H1 (cell line): ENCODE results near the gene SLC35A2. TPM values are rescaled to one million over a fixed set of nuclear protein-coding genes. Genes with fewer than 3 reads are reported as not detected.

Experiments
- BACH1 ChIP-seq: IDR thresholded peaks from 2 replicates; pipeline ENCODE4 v1.6.1; 2012; ENCODE audit warnings: low read length, improper control_type of control experiment
- CHD7 ChIP-seq: fragments of 300-600 bp; sonication (generic); IDR thresholded peaks from 2 replicates; pipeline ENCODE4 v1.7.1; 2012; ENCODE audit warnings: low read length, moderate library complexity, mild to moderate bottlenecking, inconsistent platforms; ENCODE audit not compliant: insufficient replicate concordance
- FOSL1 ChIP-seq: IDR thresholded peaks from 2 replicates; pipeline ENCODE4 v1.6.1; 2011; ENCODE audit warnings: mild to moderate bottlenecking, low read depth, low read length, moderate library complexity; ENCODE audit not compliant: insufficient read depth
- SIN3A ChIP-seq, 2 experiments: IDR thresholded peaks in 1 of 2; conservative IDR thresholded peaks in 1 of 2; 2 replicates each; pipeline ENCODE4 v1.6.1; 2011 to 2012; ENCODE audit warnings: low read length in 2 of 2, improper control_type of control experiment in 1 of 2, low read depth in 1 of 2, mild to moderate bottlenecking in 1 of 2
- polyA plus RNA-seq, 7 experiments: library from polyadenylated mRNA; depleted of rRNA in 3 of 7; stranded (reverse) in 5 of 7; unstranded in 2 of 7; fragments of >200 nt in 5 of 7; fragments of 200-250 nt in 2 of 7; gene quantifications; 1 replicate in 5 of 7; 2 replicates in 1 of 7; 4 replicates in 1 of 7; pipeline versions ENCODE4 v1.2.1 to v1.2.3, GENCODE V29; 2011 to 2013; ENCODE audit warnings: missing spikeins in 2 of 7, mixed read lengths in 2 of 7
- total RNA-seq: library from RNA; stranded (reverse); fragmentation: NEBNext Ultra II Directional; extraction: Animal tissue kit (Norgen Biotek cat#: 25700); gene quantifications from 2 replicates; pipeline ENCODE4 v1.2.1, GENCODE V29; 2021

Gene SLC35A2
- total and polyA plus RNA-seq, 2 of the 8 experiments (the other 6 are each of a cell fraction or from before 2014, with no cell fraction given): 21.4 to 48.3 TPM

GRCh38 chrX:48901069-48901468 lies 10.4 kb downstream of the SLC35A2 start (continued):
- no peak for TF ChIP-seq CHD7
- TF ChIP-seq SIN3A (conservative IDR thresholded peaks at IDR 0.05 in 1 of 2, IDR thresholded peaks at IDR 0.05 in 1 of 2; ENCODE audit: low read depth in 1 of 2, low read length in 2 of 2): no peak
- TF ChIP-seq FOSL1: no peak
- no peak for TF ChIP-seq BACH1
